HG02938 (cell line): ENCODE data around the gene HEATR9.

Experiments
- ATAC-seq: cut with Tn5 transposase; IDR thresholded peaks from one replicate; pipeline ENCODE4 v1.9.1; 2021; ENCODE audit warnings: mild to moderate bottlenecking, moderate library complexity; ENCODE audit not compliant: unreplicated experiment

The HEATR9 gene

DNA sequence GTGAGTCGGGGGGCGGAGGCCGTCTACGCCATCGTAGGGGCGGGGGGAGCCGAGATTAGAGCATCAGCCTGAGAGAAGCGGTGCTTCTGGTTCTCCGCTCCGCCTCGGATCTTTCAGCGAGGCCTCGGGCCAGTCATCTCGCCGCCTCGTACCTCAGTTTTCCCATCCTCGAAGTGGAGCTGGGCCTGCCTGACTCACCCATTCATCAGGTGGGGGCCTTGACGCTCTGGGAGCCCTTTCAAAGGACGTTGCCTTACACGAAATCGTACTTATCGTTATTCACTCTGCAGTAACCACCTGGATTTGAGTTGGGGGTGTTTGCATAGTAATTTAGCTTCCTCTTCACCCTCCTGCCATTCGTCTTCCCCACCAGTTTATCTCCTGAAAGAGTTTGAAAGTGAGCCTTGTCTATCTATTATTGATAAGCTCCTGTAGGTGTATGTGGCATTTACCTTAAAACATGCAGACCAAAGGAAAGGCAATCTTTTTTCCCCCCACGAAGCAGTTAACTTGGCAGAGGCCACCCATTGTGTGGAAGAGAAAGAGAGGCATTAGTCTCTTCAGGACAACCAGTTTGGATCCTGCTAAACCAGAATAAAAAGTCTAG lies 58.7 kb downstream of the HEATR9 start:
- ATAC-seq, result no peak

DNA sequence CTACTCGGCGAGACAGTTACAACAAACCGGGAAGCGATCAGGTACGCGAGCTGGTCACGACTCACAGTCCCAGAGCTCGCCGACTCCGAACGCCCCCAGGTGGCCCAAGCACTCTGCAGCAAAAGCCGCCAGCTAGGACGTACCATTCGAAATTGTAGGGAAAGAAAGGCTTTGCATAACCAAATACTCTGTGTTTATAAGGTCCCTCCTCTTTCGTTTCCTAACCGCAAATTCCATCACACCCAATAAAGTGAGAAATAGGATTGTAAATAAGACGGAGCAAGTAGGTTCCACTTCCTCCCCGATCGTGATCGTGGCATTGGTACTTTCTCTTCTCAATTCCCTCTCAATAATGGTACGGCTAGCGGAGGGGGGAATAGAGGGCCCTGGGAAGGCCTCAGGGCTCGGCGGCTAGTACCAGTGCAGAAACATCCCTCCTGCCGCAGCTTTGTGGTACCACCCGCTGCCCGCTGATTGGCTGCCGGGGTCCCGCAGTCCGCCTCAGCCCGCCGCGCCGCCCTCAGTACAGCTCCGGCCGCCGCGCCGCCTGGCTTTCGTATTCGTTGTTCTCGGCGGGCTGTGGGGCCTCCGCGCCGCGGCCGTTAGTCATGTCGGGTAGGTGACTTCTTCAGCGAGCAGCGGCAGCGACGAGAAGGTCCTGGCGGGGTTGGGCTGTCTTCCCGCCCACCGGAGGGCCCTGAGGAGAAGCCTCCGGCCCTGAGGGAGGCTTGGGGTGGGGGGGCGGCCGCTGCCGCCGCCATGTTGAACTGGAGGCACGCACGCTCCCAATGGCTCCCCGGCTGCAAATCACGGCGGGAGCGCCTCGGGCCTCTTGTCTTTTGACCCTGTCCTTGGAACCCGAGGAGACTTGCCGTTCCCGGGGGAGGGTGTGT lies 59.5 kb downstream of the HEATR9 start, which contains the start of gene TAF15:
Gene TAF15 (plus strand): TSS at position 523 of the 893 bp plus-strand sequence. CDS start 86 bp downstream, at position 609.
- ATAC-seq, result peak; percentile 84

DNA sequence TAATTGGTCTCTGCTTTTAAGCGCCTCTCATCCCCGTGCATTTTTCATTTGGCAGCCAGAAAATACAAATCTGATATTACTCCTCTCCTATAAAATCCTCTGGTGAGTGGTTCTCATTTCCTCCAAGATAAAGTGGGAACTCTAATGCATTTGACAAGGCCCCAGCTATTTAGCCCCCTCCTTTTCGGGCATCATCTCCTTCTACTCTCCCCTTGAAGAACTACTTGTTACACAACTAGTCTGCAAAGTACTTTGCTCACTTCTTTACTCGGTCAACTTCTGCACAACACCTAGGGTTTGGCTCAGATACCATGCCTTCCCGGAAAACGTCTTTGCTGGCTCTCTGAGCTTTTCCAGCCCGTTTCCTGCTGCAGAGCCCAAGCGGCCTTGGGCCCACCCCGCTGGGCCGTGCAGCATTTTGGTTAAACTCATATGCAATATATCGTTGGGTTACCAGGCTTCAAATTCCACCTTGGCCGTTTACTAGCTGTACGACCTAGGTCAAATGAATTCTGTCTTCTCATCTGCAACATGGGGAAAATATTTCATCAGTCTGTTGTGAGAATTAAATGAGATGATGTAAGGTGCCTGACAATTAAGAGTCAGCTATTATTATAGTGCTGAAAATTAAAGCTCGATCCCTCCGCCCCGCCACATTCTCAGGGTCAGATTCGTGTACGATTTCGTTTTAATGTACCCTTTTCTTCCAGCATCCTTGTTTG lies 60.3 kb downstream of the HEATR9 start:
- no peak for ATAC-seq

DNA sequence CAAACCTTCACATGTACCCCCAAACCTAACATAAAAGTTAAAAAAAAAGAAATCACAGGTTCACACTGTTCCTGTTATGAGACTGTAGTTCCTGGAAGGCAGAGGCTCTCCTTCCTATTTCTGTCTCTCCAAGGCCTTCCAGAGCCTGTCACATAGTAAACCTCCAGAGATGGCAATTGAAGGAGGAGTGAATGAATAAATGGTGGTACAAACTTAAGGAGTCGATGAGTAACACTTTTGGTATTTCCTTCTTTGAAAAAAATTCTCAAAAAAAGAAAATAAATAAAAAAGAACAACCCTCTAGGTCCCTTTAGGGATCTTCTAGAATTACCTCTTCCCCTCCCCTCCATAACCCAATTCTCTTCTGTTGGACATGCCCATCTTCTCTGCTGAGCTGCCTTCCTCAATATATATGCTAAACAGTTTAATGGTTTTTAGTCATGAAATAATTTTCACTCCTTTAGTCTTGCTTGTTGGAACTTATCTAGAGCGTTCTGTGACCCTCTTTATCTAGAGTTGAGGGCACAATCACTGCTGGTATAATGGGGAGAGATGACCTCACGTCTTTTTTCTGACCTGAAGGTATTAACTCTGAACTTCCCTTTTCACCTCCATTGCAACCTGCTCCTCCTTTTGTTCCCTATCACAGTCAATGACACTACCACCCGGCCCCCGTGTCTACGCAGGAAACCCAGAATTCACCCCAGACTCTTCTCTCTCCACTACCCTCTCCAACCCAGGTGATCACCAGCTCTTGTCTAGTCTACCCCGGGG lies 61.1 kb downstream of the HEATR9 start:
- no peak for ATAC-seq
